Liver (tissue), 3 donors: ENCODE measurements around the gene GGACT.

Experiments
- CTCF ChIP-seq: fragments of 150-350 bp; IDR thresholded peaks from 2 replicates; pipeline ENCODE4 v1.5.1; 2017; ENCODE audit warnings: improper control_type of control experiment, low read depth, low read length; ENCODE audit not compliant: missing input control
- GABPA ChIP-seq, 2 donors: IDR thresholded peaks in 1 of 2; conservative IDR thresholded peaks in 1 of 2; 2 replicates each; pipeline ENCODE4 v1.6.1; 2016; ENCODE audit warnings: antibody characterized with exemption in 2 of 2, mild to moderate bottlenecking in 1 of 2, moderate library complexity in 1 of 2
- NR2F2 ChIP-seq: IDR thresholded peaks from 2 replicates; pipeline ENCODE4 v1.6.1; 2016; ENCODE audit warnings: antibody characterized with exemption
- RAD21 ChIP-seq, 2 donors: IDR thresholded peaks; 2 replicates each; pipeline ENCODE4 v1.6.1; 2016; ENCODE audit warnings: antibody characterized with exemption in 2 of 2, mild to moderate bottlenecking in 2 of 2
- REST ChIP-seq: IDR thresholded peaks from 2 replicates; pipeline ENCODE4 v1.6.1; 2016; ENCODE audit warnings: antibody characterized with exemption, mild to moderate bottlenecking
- TF ChIP-seq, protein P1 (sequence below): IDR thresholded peaks from 2 replicates; pipeline ENCODE4 v1.6.1; 2016; ENCODE audit warnings: antibody characterized with exemption
- donor health status: healthy.
- donor health status: healthy.

- TF ChIP-seq, protein P1, sequence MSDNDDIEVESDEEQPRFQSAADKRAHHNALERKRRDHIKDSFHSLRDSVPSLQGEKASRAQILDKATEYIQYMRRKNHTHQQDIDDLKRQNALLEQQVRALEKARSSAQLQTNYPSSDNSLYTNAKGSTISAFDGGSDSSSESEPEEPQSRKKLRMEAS, result peak; percentile 40
- TF ChIP-seq REST, result peak; percentile 45
- no peak for TF ChIP-seq CTCF
- TF ChIP-seq GABPA (IDR thresholded peaks at IDR 0.05 in 1 of 2, conservative IDR thresholded peaks at IDR 0.05 in 1 of 2), result no peak
- peak in 1 of 2 donors; percentile 46 for TF ChIP-seq RAD21 (IDR thresholded peaks at IDR 0.05)
- no peak for TF ChIP-seq NR2F2
Measured at GRCh38 chr13:100547791-100548201, 40.8 kb downstream of the GGACT start.
